AG04449 (cell line): Measurements from ENCODE around the gene SLC8B1.
"Not testable (repeated sequence)": the region's sequence is repeated elsewhere in the genome, so short reads cannot be mapped to it uniquely, and the experiment has no call there.

Experiments
- CTCF ChIA-PET: fragments of 350-600 bp; formaldehyde crosslinking; extraction: SDS; loops from one replicate; lab custom pipeline; 2021; ENCODE audit warnings: antibody characterized with exemption; lab: Yijun Ruan, JAX
- POLR2A ChIA-PET: fragments of 400-600, 350-600 bp; formaldehyde crosslinking; extraction: SDS; loops from one replicate; lab custom pipeline; 2020; ENCODE audit warnings: antibody characterized with exemption, inconsistent platforms; lab: Yijun Ruan, JAX
- DNase-seq: peaks from one replicate; pipeline ENCODE4 v3.0.0-alpha.2; 2010; ENCODE audit warnings: low read depth, low spot score
- H3K4me3 ChIP-seq: 2 replicates; pipeline ENCODE4 v1.5.1; 2011; ENCODE audit warnings: low read depth, mild to moderate bottlenecking, control low read depth, low read length
- CTCF ChIP-seq: IDR thresholded peaks from one replicate; pipeline ENCODE4 v1.5.1; 2011; ENCODE audit warnings: mild to moderate bottlenecking, moderate library complexity, low read length, control low read depth, inconsistent platforms; ENCODE audit not compliant: insufficient read depth; ENCODE audit errors: missing control alignments

Gene SLC8B1

GRCh38 chr12:113359939-113360748 is 25.2 kb upstream of the SLC8B1 start:
- peak; percentile 16 for TF ChIP-seq CTCF
- DNase-seq = no peak
- ChIA-PET POLR2A (no interaction called here), CTCF (interaction anchor here (1.1 kb wide), 1 partner anchor 11 kb away, joined by 3 read pairs; no protein-coding TSS in a partner anchor)
- peak overlapping the region; percentile 0 for H3K4me3 ChIP-seq

- TF ChIP-seq CTCF = no peak
- ChIA-PET POLR2A (no interaction called here), CTCF (interaction anchor here (1.0 to 1.1 kb wide), 2 partner anchors 12 to 50 kb away, joined by 3 read pairs; no protein-coding TSS in a partner anchor)
- peak overlapping the region; percentile 87 for H3K4me3 ChIP-seq
- no peak for DNase-seq
Observed at GRCh38 chr12:113359133-113359938, 24.4 kb upstream of the SLC8B1 start.

GRCh38 chr12:113358381-113359132 is 23.6 kb upstream of the SLC8B1 start, which contains the start of gene PLBD2:
TSS of gene PLBD2 (plus strand) at chr12:113358587. CDS start at chr12:113358601, 14 bp downstream.
- H3K4me3 ChIP-seq = peak within 1 kb of the TSS; percentile 87
- no peak for TF ChIP-seq CTCF
- POLR2A ChIA-PET = no interaction called here
- CTCF ChIA-PET = interaction anchor here (1.0 kb wide), 1 partner anchor 51 kb away, joined by 3 read pairs; no protein-coding TSS in a partner anchor
- DNase-seq = peak; percentile 31

- ChIA-PET CTCF (interaction anchor here (0.9 to 1.0 kb wide), 2 partner anchors 9 to 12 kb away, joined by 3 read pairs; no protein-coding TSS in a partner anchor), POLR2A (interaction anchor here (0.7 kb wide), 1 partner anchor 159 kb away, joined by 8 read pairs; no protein-coding TSS in a partner anchor)
- H3K4me3 ChIP-seq, DNase-seq: not testable (repeated sequence)
Observed at GRCh38 chr12:113354192-113354591, 19.3 kb upstream of the SLC8B1 start.

GRCh38 chr12:113351089-113351488 is 16.2 kb upstream of the SLC8B1 start:
- no peak for DNase-seq
- POLR2A ChIA-PET = no interaction called here
- no peak overlapping the region for H3K4me3 ChIP-seq
- no peak for TF ChIP-seq CTCF
- CTCF ChIA-PET = no interaction called here

- TF ChIP-seq CTCF = no peak
- no peak for DNase-seq
- ChIA-PET CTCF (no interaction called here), POLR2A (no interaction called here)
- no peak overlapping the region for H3K4me3 ChIP-seq
Observed at GRCh38 chr12:113348849-113349536, 14.1 kb upstream of the SLC8B1 start.
